NCI-H748 treated with DMSO at 0.1 percent for 48 hours (cell line): ENCODE data around the gene CDC5L.

ENCODE experiments used
- DNase-seq: peaks from one replicate; lab custom pipeline; 2025; lab: John Stamatoyannopoulos, UW

CDC5L gene

DNA sequence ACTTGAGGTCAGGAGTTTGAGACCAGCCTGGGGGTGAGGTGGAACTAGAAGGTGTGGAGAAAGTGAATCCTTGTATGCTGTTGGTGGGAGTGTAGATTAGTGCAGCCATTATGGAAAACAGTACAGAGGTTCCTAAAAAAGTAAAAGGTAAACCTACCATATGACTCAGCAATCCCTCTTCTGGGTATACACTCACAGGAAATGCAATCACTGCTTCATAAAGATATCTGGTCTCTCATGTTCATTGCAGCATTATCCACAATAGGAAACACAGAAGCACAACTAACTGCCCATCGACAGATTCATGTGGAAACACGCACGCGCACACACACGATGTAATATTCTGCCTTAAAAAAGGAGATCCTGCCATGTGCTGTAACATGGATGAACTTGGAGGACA, 66.7 kb downstream of the CDC5L start:
- no peak for DNase-seq

DNA sequence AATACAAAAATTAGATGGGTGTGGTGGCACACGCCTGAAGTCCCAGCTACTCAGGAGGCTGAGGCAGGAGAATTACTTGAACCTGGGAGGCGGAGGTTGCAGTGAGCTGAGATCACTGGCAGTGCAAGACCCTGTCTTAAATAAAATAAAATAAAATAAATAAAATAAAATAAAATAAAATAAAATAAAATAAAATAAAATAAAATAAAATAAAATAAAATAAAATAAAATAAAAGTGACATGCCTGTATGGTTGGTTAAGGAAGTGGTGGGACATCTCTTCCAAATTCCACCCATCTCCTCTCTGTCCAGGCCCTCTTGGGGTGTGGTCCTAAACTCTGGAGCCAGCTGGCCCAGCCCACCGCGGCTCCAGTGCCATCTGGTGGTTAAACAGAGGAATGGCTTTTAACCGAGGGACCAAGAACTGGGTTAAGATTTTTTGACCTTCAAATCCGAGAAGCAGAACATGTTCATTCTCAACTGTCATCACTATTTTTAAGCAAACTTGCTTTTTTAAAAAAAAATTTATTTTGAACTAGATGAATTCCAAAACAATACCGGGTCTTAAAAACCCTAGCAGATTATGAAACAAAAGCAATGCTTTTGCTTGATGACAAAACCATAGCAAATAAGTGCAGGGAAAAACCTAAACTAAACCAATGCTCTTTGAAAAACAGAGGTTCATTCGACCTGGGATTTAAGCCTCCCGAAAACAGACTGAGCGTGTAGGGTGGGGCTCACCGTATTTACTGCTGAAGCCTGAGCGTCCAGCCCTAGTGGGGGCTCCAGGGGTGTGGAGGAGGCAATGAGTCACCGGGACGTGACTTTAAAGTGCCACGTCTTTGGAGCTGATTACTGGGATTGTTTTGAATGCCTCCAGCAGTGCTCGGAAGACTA, 68.8 kb downstream of the CDC5L start:
- peak; percentile 39 for DNase-seq

DNA sequence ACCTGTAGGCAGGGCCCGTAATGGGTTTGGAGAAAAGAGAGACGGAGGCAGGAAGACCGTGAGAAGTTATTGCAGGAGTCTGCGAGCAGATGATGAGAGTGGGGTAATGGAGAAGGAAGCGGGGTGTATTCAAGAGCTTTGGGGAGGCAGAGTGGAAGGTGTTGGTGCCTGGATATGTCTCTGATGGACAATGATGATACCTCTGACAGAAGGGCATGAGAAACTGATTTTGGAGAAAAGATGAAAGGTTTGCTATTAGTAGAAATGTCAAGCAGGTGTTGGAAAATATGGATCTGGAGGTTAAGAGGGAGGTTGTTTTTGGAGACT, 69.4 kb downstream of the CDC5L start:
- no peak for DNase-seq

DNA sequence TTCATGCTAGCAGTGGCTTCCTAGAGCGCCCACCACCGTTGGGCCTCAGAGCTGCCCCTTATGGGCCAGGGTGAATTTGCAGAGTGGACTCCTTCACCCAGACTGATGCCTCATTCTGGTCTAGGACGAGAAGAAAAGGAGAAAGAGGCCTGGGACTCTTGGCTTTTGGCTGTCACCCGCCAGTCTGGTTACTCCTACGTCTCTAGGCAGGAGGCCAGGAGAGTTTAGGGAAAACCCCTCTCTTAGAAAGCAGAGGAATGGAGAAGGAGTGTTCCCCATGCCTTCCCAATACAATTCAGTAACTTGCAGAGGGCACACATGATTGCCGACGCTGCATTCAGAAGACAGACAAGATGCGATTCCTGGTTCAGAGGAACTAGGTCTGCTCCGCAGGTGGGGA, 70.1 kb downstream of the CDC5L start:
- DNase-seq, result no peak

DNA sequence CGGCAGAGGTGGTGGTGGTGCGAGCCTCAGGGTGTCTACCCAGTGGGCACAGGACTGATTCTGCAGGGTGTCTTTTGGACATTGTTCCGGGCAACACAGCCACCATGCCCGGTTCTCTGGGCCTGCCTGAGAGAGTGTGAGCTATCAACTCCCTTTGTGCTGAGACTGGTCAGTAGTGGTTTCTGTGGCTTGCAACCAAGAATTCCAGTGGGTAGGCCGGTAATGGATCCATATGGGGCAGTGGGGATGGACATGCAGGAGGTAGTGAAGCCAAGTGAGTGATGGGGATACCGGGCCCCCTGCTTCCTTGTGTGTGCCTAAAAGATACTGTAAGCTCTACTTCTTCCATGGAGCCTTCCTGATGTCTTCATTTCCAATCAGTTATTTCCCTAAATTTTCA, 71.0 kb downstream of the CDC5L start:
- DNase-seq, result no peak

DNA sequence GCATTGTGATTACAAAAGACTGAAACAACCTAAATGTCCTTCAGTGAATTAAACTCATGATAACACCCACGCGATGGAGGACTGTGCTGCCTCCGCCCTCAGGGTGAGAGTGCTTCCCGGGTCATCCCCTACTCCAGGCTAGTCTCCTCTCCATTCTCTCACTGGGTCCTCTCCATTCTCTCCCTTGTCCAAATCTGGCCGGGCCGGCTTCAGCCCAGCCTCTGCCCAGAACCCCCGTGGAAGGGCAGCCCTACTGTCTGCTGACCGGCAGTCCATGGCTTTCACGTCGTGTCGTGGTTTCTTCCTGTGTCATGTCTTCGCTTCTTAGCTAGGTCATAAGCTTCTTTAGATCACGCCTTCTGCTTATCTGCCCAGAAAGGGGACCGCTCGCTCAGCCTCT, 74.8 kb downstream of the CDC5L start:
- DNase-seq, result no peak

DNA sequence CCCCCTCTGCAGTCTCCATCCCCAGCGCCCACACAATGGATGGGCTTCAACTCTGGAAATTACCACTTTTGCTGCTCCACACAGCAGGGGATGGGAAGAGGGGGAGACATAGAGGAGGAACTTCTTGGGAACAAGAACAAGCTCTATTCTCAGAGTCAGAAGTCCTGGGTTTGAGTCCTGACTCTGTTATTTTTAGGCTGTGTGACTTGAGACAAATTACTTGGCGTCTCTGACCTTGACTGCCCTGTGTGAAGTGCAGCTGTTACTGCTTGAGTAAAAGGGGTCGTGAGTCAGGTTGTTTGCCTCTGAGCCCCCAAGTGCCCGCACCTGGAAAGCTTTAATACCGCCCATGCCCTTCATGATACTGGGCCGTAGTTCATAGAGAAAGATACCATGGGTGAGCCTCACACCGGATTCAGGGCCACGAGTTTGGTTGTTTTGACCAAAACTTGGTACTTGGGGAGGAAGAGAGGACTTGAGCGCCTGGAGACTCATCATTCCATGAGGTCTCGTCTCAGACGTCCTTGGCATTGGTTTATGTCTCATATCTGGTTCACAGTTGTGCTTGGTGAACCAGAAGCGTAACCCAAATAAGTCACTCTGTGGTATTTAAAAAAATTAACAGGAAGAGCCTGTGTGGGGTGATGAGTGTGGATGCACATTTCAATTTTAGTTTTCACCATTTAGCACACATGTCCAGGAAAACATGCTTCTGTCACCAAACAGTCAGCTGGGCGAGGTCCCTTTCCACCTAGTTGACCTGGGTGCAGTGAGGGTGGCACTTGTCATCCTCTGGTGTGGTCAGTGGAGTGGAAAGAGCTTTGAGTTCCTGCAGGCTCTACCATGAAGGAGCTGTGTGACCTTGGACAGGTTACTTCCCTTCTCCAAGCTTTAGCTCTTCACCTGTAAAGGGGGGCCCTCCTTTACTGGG, 75.6 kb downstream of the CDC5L start:
- DNase-seq, result no peak

DNA sequence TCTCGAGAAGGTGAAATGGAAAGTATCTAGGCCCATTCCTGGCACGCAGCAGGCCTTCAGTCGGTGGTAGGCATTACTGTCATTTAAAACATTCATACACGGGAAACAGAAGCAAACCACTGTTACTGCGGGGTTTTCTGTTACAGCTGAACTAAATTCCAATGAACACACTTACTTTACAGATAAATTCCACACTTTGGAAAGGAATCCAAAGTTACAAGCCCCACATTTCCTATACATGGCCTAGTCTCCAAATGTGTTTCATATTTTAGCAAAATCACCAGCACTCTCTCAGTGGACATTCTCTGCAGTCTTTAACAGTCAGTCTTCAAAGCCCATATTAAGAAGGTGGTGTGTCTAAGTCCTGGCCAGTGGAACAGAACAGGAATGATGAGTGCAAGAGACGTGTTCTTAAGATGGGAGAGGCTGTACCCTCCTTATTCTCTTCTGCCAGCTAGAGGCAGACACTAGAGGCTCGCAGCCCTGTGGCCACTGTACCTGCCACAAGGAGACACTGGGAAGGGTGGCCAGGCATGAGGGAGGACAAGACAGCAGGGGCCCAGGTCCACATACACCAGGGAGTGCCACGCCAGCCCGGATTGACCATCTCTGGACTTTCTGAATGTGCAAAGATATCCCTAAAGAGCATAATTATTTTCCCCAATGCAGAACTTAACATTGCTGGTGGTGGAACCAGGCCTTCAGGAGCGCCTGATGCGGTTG, 76.4 kb downstream of the CDC5L start:
- no peak for DNase-seq

DNA sequence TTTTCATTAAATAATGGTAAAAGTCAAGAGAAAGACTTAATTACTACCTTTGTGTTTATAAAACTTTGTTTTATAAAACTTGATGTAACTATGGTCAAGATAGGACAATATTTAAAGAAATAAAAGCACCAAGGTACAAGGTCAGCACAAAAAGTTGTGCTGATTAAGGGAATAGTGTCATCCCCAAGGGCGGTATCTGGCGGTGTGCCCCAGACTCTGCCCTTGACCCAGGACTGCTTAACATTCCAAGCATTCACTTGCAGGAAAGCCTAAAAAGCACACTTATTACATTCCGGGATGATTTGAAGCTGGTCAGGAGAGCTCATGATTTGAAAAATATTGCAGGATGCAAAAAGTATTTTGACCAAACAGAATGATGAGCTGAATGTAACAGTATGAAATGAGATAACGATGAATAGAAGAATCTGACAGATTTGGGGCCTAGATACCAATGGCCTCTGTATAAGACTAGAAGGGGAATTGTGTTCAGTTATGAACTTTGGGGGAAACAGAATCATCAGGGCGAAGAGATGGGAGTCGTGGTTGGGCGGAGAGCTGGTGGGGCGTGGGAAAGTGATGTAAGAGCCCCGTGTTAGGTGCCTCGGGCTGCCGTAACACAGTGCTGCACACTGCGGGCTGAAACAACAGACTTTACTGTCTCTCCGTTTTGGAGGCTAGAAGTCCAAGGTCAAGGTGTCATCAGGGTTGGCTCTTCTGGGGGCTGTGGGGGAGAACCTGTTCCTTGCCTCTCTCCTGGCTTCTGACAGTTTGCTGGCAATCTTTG, 77.2 kb downstream of the CDC5L start:
- no peak for DNase-seq

DNA sequence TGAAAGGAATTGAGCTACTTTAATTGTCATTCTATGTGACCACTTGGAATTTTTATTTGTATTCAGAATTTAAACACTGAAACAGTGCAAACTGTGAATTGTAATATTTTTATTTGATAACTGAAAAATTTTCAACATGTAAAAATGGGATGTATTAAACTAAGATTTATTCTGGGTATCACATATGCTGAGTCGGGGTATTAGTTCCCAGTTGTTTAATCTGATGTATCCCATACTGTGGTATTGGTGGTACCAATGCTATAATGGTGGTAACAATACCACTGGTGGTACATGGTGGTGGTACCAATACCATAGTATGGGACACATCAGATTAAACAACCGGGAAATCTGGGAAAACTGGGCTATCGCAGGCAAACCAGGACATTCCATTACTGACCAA, 79.4 kb downstream of the CDC5L start:
- no peak for DNase-seq

DNA sequence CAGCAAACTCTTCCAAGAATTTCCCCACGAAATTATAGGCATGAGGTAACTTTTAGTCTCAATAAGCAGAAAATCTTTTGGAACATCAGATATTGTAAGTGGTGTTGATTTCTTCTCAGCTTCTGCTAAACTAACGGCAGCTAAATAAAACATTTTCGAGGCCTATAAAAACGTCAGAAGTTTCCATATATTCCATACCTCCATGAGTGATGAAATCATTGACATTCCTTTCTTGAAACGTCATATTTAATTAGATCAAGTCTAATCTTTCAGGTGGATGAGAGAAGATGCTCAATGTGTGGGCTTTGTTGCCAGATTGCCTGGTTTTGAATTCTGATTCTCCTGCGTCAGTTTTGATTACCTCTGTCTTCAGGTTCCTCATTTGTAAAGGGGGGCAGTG, 81.3 kb downstream of the CDC5L start:
- no peak for DNase-seq

DNA sequence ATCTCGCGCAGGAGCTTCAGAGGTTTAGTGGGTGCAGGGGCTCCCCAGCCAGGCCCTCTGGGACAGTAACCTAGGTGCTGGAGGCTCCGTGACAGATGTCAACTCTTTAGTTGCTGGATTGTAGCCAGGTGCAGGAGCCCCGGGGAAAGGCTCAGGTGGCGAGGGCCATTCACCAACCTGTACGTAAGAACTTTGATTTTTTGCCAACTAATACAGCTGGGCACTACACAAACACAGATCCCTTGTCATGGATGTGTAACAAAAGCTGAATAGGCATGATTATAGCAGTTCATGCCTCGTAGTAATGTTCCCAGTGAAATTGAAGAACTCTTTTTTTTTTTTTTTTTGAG, 82.6 kb downstream of the CDC5L start:
- DNase-seq, result peak; percentile 97

DNA sequence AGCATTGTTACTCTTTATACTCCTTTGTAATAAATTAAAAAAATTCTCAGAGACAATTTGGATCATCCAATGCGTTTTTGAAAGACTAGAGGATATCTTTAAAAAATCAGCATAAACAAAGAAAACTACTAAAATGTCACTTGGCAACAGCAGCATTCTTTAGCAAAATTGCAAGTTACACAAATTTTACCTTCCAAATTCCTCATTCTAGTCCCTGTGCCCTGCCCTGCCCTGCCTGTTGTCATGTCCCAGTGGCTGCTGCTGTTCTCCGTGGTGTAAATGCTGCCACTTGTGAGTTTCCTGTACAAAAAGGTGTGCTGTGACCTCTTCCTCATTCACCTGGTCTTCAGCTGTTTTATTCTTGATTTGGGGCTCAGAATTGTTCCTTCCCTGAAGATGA, 83.2 kb downstream of the CDC5L start:
- DNase-seq, result no peak

DNA sequence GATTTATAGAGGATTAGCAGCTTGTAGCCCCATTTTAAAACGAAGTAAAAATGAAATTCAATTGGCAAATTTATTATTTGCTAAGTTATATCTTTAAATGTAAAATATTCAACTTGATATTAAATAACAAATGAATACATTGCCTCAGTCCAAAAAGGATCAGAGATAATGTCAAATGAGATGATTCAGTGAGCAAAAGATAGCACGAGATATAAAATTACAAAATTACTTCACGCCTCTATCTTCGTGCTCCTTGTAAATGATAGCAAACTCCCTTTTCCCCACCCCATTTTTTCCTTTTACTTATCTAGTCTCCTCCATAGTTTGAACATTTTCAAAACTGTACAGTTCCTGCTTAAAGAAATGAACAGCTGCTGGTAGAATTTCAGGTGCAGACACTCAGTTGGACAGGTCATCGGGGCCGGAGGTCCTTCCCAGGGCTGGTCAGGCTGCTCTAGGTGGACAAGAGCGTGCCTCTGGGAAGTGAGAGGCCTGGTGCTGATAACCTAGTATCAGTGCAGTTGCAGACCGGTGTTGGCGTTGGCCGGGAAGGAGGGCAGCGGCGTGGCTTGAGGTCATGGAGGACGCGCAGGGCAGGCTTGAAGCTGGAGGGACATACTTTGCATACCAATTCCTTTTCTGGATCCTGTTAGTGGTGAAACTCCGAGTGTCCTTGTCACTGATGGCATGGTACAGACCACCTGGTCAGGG, 83.9 kb downstream of the CDC5L start:
- no peak for DNase-seq

DNA sequence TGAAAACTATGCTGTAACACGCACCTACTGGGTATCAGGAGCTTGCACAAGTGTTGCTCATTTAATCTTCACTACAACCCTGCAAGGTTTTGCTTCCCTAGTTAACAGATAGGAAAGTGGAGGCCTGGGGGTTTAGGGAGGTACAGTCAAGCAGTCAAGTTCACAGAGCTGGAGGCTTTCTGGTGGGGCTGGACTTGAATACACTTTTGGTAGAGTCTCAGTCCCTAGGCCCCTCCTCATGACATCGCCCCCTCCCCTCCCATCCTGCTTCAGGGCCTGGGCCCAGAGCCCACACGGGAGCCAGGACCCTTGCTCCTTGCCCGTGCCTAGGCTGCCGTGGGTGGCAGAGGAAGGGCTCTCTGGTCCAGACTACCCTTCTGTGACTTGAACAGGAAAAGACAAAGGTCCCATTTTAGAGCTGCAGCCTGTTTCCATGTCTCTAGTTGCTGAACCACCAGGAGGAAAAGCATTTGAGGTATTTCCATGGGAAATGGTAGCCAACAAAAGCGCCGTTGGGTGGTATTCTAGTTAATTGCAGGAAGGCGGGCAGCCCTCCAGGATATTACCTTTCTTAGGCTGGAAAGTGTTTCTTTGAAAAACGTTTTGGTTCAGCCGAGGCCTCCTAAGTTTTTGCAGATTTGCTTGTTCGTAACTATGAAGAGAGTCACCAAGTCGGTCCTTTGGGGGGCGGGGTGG, 84.9 kb downstream of the CDC5L start:
- DNase-seq, result no peak

DNA sequence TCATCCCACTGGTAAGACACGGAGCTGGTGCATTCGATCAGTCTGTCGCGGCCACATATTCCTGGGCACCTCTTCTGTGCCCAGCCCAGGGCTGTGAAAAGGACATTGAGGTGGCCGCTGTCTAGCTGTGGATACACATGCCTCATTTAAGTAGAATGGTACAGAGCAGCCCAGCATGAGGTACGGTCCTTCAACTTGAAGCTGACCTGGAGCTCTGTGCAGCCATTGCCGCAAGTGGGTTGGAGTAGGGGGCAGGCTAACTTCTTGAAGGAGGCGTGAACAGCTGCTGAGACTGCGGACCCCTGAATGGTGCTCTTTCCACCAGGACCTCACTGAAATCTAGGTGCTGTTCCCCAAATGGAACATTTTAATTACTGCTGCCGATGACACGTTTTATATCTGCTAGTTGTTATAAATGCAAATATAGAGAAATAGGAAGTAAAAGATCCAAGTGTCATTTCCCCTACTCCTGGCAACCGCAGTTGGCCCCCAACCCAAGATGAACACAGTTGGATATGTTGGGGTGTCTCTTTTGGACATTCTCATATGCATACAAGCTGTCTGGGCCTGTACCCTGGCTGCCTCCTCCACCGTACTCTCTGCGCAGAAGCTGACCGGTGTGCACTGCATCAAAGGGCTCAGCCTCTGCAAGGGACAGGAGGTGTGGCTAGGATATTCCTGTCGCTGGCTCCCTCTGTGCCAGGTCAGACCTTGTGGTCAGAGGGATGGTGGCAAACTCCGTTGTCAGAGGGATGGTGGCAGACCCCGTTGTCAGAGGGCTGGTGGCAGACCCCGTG, 86.1 kb downstream of the CDC5L start:
- DNase-seq, result no peak

DNA sequence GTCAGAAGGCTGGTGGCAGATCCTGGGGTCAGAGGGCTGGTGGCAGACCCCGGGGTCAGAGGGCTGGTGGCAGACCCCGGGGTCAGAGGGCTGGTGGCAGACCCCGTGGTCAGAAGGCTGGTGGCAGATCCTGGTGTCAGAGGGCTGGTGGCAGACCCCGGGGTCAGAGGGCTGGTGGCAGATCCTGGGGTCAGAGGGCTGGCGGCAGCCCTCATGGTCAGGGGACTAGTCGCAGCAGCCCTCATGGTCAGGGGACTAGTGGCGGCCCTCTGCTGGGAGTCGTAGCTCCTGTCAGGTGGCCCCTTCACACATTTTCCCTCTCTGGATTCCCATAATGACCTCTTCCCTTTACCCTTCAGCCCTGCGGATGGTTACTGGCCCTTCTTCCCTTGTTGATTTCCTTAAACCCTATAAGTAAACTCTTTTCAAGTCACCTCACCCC, 86.7 kb downstream of the CDC5L start:
- DNase-seq, result no peak

DNA sequence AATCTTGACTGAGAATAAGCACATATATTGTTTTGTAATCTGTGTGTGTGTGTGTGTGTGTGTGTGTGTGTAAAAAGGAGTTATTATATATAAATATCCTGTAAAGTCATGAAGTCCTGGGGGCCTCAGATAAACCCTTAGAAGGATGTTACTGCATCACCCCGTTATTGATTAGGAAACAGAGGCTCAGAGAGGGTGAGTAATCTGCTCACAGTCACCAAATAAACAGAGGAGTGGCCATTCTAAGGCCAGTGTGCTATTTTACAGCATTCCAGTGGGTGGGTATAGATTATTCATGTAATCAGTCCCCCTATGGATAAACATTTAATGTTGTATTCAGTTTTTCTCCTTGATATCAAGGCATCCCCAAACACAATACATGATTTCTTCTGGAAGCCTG, 87.1 kb downstream of the CDC5L start:
- DNase-seq, result no peak

DNA sequence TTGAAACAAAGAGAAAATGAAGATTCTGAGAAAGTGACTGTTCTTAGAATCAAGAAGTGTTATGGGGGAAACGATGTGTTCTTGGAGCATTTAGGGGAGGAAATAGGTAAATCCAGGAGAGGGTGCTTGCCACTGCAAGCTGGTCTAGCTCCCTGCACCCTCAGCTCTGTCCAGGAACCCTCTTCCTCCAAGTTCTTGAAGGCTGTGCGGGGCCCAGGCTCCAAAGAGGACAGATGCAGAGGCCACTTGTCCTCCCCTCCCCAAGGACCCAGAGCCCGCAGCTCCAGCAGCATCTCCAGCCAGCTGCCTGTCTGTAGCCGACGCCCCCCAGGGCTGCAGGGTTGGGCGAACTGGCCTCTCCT, 87.9 kb downstream of the CDC5L start:
- no peak for DNase-seq
